ENCODE results near the gene SLC4A3. TPM values are rescaled to one million over a fixed set of nuclear protein-coding genes. Genes with fewer than 3 reads are reported as not detected.

The SLC4A3 gene
- total and polyA plus RNA-seq, 2 of the 13 experiments (the other 11 are each of a cell fraction or from before 2014, with no cell fraction given) = 0.18 to 0.95 TPM

DNA sequence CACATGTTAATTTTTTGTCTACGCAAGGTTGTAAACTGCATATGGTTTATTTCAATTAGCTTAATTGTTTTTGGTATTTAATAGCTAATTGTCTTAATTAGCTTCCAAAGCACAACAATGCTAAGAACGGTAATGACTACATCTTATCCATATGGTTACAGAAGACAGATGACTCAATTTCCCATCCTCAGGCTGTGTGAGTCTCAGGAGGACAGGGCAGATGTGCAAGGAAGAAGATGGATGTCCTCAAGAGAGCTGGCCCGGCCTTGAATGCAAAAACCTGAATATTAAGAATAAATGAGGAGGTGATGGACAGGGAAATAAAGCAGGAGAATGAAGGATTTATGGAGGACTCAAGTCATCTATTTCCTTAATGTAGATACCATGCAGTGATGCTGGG is 31.4 kb downstream of the SLC4A3 start:
- POLR2A ChIA-PET = no interaction called here
- in situ Hi-C loops (cut with HindIII; ENCODE audit: extremely low pct_ligation_motif_present, low pct_unique_long_range_greater_than_20kb) = no loop called here

DNA sequence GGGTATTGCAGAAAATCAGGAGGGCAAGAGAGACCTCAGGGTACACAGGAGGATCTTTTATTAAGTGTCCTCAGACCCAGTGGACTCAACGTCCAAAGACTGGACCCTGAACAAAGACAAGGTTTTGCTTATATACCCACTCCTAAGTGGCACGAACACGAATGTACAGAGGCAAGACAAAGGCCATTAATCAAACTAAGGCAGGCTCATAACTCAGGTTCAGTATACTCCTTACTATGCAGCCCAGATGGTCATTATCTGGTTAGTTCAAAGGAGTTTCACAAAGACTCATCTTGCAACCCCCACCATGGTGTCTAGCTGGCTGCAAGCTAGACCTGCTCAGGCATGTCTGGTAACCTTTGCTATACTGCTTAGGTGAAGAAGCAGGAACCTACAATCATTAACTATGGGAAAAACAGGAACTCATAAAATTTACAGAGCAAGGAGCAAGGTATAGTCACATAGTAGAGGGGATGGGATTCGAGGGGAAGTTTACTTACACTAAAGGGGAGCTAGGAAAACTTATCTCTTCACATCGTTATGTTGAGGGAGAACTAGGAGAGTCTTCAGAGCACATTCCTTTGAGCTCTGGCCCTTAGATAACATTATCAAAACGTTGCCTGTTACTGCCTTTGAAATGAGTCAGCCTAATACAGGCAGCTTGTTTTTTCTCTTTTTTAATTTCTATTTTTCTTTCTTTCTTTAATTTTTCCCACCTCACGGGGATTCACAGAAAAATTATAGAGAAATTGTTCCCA is 33.9 kb downstream of the SLC4A3 start:
- in situ Hi-C loops (cut with HindIII; ENCODE audit: extremely low pct_ligation_motif_present, low pct_unique_long_range_greater_than_20kb) = no loop called here
- peaks cover 24% of the 10 kb centered on the region for H3K9me3 ChIP-seq (ENCODE audit: low read length)
- DNase-seq (ENCODE audit: low spot score) (peak; percentile 24), FAIRE-seq (peak; percentile 30), ATAC-seq (peak; percentile 62)
- peaks cover 16% of the 10 kb centered on the region for H3K4me1 ChIP-seq (ENCODE audit: insufficient read depth, low read length)
- peaks cover 4% of the 10 kb centered on the region in 2 experiments; a peak in 3 of 5 replicates for H3K27me3 ChIP-seq (ENCODE audit: control insufficient read depth in 1 of 2, insufficient read depth in 2 of 2, low read length in 2 of 2)
- H3K4me2 ChIP-seq (ENCODE audit: low read depth, low read length) = peak overlapping the region; percentile 14
- CTCF ChIA-PET (ENCODE audit: low intra/inter-chr PET ratio, low total read pairs) = no interaction called here
- no peak overlapping the region for H3K27ac ChIP-seq (ENCODE audit: extremely low read length, insufficient read depth, low read length)
- H3K79me2 ChIP-seq (ENCODE audit: insufficient read depth, low read length) = no peaks in the 10 kb centered on the region
- intact Hi-C loops (cut with micrococcal nuclease; ENCODE audit: unreplicated experiment) = no loop called here
- H3K9ac ChIP-seq (ENCODE audit: insufficient read depth, low read depth, low read length) = no peak overlapping the region
- no peak overlapping the region for H2AFZ ChIP-seq (ENCODE audit: low read length)
- H3K36me3 ChIP-seq (replicated peaks in 1 of 2; ENCODE audit: control insufficient read depth in 1 of 2, insufficient read depth in 2 of 2, low read length in 2 of 2) = no peaks in the 10 kb centered on the region
- BruUV-seq (replicated peaks) = no TSS peak
- POLR2A ChIA-PET = no interaction called here
- no peaks in the 10 kb centered on the region for H4K20me1 ChIP-seq (ENCODE audit: insufficient read depth, low read length)
- WGBS (ENCODE audit: low lambda C conversion rate) = 0% methylated on average over 7 of the region's 7 CpGs
- TF ChIP-seq AGO1 (IDR thresholded peaks at IDR 0.05; ENCODE audit: low read depth, low read length, poor library complexity, severe bottlenecking) (no peak), SETDB1 (CRISPR knock-in tag; IDR thresholded peaks at IDR 0.05; ENCODE audit: borderline replicate concordance) (peak; percentile 95; the same call in 1 of the 2 replicates)
- no peak overlapping the region for H3K4me3 ChIP-seq (replicated peaks in 1 of 3; ENCODE audit: insufficient read depth in 1 of 3, low read depth in 2 of 3, low read length in 3 of 3)

More for the DNA sequence above, 31.4 kb downstream of the SLC4A3 start:
- Histone ChIP-seq H3K9ac (ENCODE audit: insufficient read depth, low read depth, low read length) (no peak overlapping the region), H3K4me3 (replicated peaks in 1 of 3; ENCODE audit: insufficient read depth in 1 of 3, low read depth in 2 of 3, low read length in 3 of 3) (no peak overlapping the region), H3K4me1 (ENCODE audit: insufficient read depth, low read length) (peaks cover 16% of the 10 kb centered on the region), H3K79me2 (ENCODE audit: insufficient read depth, low read length) (no peaks in the 10 kb centered on the region), H4K20me1 (ENCODE audit: insufficient read depth, low read length) (no peaks in the 10 kb centered on the region), H3K27me3 (ENCODE audit: control insufficient read depth in 1 of 2, insufficient read depth in 2 of 2, low read length in 2 of 2) (peaks cover 0 to 2% of the 10 kb centered on the region in 2 experiments; a peak in 1 of 5 replicates), H3K36me3 (replicated peaks in 1 of 2; ENCODE audit: control insufficient read depth in 1 of 2, insufficient read depth in 2 of 2, low read length in 2 of 2) (no peaks in the 10 kb centered on the region), H3K9me3 (ENCODE audit: low read length) (peaks cover 24% of the 10 kb centered on the region), H2AFZ (ENCODE audit: low read length) (no peak overlapping the region), H3K4me2 (ENCODE audit: low read depth, low read length) (no peak overlapping the region), H3K27ac (ENCODE audit: extremely low read length, insufficient read depth, low read length) (no peak overlapping the region)
- CTCF ChIA-PET (ENCODE audit: low intra/inter-chr PET ratio, low total read pairs) = no interaction called here
- intact Hi-C loops (cut with micrococcal nuclease; ENCODE audit: unreplicated experiment) = no loop called here
- no peak for DNase-seq (ENCODE audit: low spot score)
- WGBS (ENCODE audit: low lambda C conversion rate) = 50% methylated on average over 3 of the region's 3 CpGs
- TF ChIP-seq HDAC6 (IDR thresholded peaks at IDR 0.05; ENCODE audit: low read depth, low read length) (no peak), HNRNPK (IDR thresholded peaks at IDR 0.05; ENCODE audit: low read depth, low read length, poor library complexity, severe bottlenecking) (no peak), ZFP90 (CRISPR knock-in tag; IDR thresholded peaks at IDR 0.05; ENCODE audit: borderline replicate concordance) (no peak)
- TF ChIP-seq, protein P1, sequence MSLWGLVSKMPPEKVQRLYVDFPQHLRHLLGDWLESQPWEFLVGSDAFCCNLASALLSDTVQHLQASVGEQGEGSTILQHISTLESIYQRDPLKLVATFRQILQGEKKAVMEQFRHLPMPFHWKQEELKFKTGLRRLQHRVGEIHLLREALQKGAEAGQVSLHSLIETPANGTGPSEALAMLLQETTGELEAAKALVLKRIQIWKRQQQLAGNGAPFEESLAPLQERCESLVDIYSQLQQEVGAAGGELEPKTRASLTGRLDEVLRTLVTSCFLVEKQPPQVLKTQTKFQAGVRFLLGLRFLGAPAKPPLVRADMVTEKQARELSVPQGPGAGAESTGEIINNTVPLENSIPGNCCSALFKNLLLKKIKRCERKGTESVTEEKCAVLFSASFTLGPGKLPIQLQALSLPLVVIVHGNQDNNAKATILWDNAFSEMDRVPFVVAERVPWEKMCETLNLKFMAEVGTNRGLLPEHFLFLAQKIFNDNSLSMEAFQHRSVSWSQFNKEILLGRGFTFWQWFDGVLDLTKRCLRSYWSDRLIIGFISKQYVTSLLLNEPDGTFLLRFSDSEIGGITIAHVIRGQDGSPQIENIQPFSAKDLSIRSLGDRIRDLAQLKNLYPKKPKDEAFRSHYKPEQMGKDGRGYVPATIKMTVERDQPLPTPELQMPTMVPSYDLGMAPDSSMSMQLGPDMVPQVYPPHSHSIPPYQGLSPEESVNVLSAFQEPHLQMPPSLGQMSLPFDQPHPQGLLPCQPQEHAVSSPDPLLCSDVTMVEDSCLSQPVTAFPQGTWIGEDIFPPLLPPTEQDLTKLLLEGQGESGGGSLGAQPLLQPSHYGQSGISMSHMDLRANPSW (CRISPR knock-in tag; IDR thresholded peaks at IDR 0.05; ENCODE audit: borderline replicate concordance) = no peak
- BruUV-seq (replicated peaks) = no TSS peak
- no peak for ATAC-seq
- no peak for FAIRE-seq
